Measurements from ENCODE around the gene AP5M1.

Gene AP5M1

GRCh38 chr14:57262117-57262516 is 6.7 kb upstream of the AP5M1 start:
- TF ChIP-seq, protein P1, sequence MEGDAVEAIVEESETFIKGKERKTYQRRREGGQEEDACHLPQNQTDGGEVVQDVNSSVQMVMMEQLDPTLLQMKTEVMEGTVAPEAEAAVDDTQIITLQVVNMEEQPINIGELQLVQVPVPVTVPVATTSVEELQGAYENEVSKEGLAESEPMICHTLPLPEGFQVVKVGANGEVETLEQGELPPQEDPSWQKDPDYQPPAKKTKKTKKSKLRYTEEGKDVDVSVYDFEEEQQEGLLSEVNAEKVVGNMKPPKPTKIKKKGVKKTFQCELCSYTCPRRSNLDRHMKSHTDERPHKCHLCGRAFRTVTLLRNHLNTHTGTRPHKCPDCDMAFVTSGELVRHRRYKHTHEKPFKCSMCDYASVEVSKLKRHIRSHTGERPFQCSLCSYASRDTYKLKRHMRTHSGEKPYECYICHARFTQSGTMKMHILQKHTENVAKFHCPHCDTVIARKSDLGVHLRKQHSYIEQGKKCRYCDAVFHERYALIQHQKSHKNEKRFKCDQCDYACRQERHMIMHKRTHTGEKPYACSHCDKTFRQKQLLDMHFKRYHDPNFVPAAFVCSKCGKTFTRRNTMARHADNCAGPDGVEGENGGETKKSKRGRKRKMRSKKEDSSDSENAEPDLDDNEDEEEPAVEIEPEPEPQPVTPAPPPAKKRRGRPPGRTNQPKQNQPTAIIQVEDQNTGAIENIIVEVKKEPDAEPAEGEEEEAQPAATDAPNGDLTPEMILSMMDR (conservative IDR thresholded peaks at IDR 0.05; ENCODE audit: low read length): no peak
- no peak overlapping the region for H3K4me3 ChIP-seq (ENCODE audit: low read length)
- DNase-seq (ENCODE audit: low read depth): no peak

DNA sequence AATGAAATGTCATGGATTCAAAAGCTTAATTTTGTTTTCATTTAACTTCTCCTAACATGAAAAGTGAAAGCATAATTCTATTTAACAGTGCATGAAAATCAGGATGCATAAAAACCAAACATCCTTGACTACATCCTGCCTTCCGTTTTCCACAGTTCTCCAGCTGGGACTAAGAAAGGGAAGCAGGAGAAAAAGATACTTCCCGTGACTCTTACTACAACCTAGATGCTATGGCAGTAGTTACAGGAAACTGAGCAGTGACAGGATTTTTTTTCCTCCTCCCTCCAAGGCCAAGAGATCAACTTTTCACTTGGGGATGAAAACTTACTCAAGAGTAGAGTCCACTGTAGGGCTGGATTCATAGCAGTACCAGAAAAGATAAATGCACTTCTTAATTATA is 2.7 kb upstream of the AP5M1 start:
- TF ChIP-seq, protein P1 (conservative IDR thresholded peaks at IDR 0.05; ENCODE audit: low read length): no peak
- DNase-seq (ENCODE audit: low read depth): peak; percentile 17
- no peak overlapping the region for H3K4me3 ChIP-seq (ENCODE audit: low read length)

- no peak for DNase-seq (ENCODE audit: low read depth)
- TF ChIP-seq, protein P1 (conservative IDR thresholded peaks at IDR 0.05; ENCODE audit: low read length): no peak
- H3K4me3 ChIP-seq (ENCODE audit: low read length): no peak overlapping the region
These were observed 4.5 kb downstream of the AP5M1 start for GRCh38 chr14:57273236-57273635.

GRCh38 chr14:57274551-57274950 is 5.8 kb downstream of the AP5M1 start:
- DNase-seq (ENCODE audit: low read depth): no peak
- TF ChIP-seq, protein P1 (conservative IDR thresholded peaks at IDR 0.05; ENCODE audit: low read length): no peak
- no peak overlapping the region for H3K4me3 ChIP-seq (ENCODE audit: low read length)

DNA sequence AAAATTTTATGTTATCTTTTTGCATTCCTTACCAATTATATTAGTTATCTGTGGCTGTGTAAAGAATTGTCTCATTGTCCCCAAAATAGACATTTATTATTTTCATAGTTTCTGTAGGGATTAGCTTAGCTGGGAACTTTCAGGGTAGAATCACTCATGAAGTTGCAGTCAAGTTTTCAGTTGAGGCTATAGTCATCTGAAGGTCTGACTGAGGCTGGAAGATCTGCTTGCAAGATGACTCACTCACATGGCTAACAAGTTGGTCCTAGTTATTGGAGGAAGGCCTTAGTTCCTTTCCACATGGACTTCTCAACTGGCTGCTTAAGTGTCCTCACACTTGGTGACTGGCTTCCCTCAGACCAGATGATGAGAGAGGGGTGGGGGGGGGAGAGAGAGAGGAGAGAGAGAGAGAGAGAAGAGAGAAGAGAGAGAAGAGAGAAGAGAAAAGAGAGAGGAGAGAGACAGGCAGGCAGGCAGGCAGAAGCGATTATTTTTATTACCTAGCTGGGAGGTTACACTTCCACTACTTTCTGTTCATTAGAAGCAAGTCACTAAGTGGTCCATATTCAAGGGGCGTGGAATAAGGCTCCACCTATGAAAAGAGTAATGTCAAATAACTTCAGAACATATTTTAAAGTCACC is 6.4 kb downstream of the AP5M1 start:
- H3K4me3 ChIP-seq (ENCODE audit: low read length): no peak overlapping the region
- no peak for DNase-seq (ENCODE audit: low read depth)
- TF ChIP-seq, protein P1 (conservative IDR thresholded peaks at IDR 0.05; ENCODE audit: low read length): no peak

GRCh38 chr14:57277062-57277461 is 8.3 kb downstream of the AP5M1 start:
- TF ChIP-seq, protein P1 (conservative IDR thresholded peaks at IDR 0.05; ENCODE audit: low read length): no peak
- no peak for DNase-seq (ENCODE audit: low read depth)
- H3K4me3 ChIP-seq (ENCODE audit: low read length): no peak overlapping the region

- H3K4me3 ChIP-seq (ENCODE audit: low read length): no peak overlapping the region
- TF ChIP-seq, protein P1 (conservative IDR thresholded peaks at IDR 0.05; ENCODE audit: low read length): no peak
- DNase-seq (ENCODE audit: low read depth): no peak
These were observed 19.0 kb downstream of the AP5M1 start for GRCh38 chr14:57287745-57288144.
